Measurements from ENCODE around the gene CELA3A.
"Not testable (repeated sequence)": the region's sequence is repeated elsewhere in the genome, so short reads cannot be mapped to it uniquely, and the experiment has no call there.

DNA sequence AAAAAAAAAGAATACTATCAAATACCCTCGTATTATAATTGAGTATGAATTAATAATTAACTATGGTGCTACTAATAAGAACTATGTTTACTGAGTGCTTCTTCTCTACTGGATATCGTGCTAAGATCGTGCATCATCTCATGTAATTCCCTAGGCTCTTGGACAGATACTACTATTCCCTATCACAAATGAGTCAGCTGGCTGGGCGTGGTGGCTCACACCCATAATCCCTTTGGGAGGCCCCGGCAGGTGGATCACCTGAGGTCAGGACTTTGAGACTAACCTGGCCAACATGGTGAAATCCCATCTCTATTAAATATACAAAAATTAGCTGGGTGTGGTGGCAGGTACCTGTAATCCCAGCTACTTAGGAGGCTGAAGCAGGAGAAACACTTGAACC, 15.6 kb upstream of the CELA3A start:
- not testable (repeated sequence) for TF ChIP-seq CTCF (IDR thresholded peaks at IDR 0.05; ENCODE audit: low read depth, low read length, poor library complexity, severe bottlenecking); EZH2phosphoT487 (IDR thresholded peaks at IDR 0.05; ENCODE audit: borderline replicate concordance, low read length)
